ENCODE data around the gene ARHGAP1. TPM values are rescaled to one million over a fixed set of nuclear protein-coding genes. Genes with fewer than 3 reads are reported as not detected.
"Not testable (repeated sequence)": the region's sequence is repeated elsewhere in the genome, so short reads cannot be mapped to it uniquely, and the experiment has no call there.

The ARHGAP1 gene
- total RNA-seq, 1 donor from 2014 or later: 68.4 TPM

- peak; percentile 30 for DNase-seq (ENCODE audit: missing footprints)
Observed at GRCh38 chr11:46678741-46679130, 21.7 kb downstream of the ARHGAP1 start.

GRCh38 chr11:46677991-46678740, 22.3 kb downstream of the ARHGAP1 start:
- DNase-seq (ENCODE audit: missing footprints): peak; percentile 28
- ATAC-seq: no peak
- intact Hi-C loops (cut with DNase I): no loop called here

More at GRCh38 chr11:46678741-46679130, 21.7 kb downstream of the ARHGAP1 start:
- intact Hi-C loops (cut with DNase I): no loop called here
- no peak for ATAC-seq

- ATAC-seq (no peak), DNase-seq (ENCODE audit: missing footprints) (peak; percentile 72)
- intact Hi-C loops (cut with DNase I): no loop called here
Observed at GRCh38 chr11:46677169-46677568, 23.2 kb downstream of the ARHGAP1 start.

- no peak for ATAC-seq
- peak; percentile 86 for DNase-seq (ENCODE audit: missing footprints)
- intact Hi-C loops (cut with DNase I): no loop called here
Observed at GRCh38 chr11:46676436-46677158, 23.8 kb downstream of the ARHGAP1 start.

- ATAC-seq: no peak
Observed at GRCh38 chr11:46675949-46676348, 24.5 kb downstream of the ARHGAP1 start.

GRCh38 chr11:46675288-46675851, 25.0 kb downstream of the ARHGAP1 start:
- peak; percentile 81 for DNase-seq (ENCODE audit: missing footprints)
- intact Hi-C loops (cut with DNase I): no loop called here
- ATAC-seq: peak; percentile 74

More at GRCh38 chr11:46675949-46676348, 24.5 kb downstream of the ARHGAP1 start:
- intact Hi-C loops (cut with DNase I): no loop called here
- no peak for DNase-seq (ENCODE audit: missing footprints)

GRCh38 chr11:46674463-46675287, 25.7 kb downstream of the ARHGAP1 start:
- ATAC-seq (peak; percentile 41), DNase-seq (ENCODE audit: missing footprints) (peak; percentile 77)
- intact Hi-C loops (cut with DNase I): no loop called here

GRCh38 chr11:46673713-46674462, 26.5 kb downstream of the ARHGAP1 start:
- DNase-seq (ENCODE audit: missing footprints): no peak
- intact Hi-C loops (cut with DNase I): no loop called here
- no peak for ATAC-seq

- no peak for ATAC-seq
- intact Hi-C loops (cut with DNase I): no loop called here
- DNase-seq (ENCODE audit: missing footprints): no peak
Observed at GRCh38 chr11:46672381-46672839, 28.0 kb downstream of the ARHGAP1 start.

- intact Hi-C loops (cut with DNase I): no loop called here
- ATAC-seq (no peak), DNase-seq (ENCODE audit: missing footprints) (no peak)
Observed at GRCh38 chr11:46671958-46672315, 28.5 kb downstream of the ARHGAP1 start.

GRCh38 chr11:46670521-46670920, 29.9 kb downstream of the ARHGAP1 start:
- DNase-seq (ENCODE audit: missing footprints); ATAC-seq; intact Hi-C loops (cut with DNase I): not testable (repeated sequence)

GRCh38 chr11:46669711-46670139, 30.7 kb downstream of the ARHGAP1 start:
- intact Hi-C loops (cut with DNase I): no loop called here
- ATAC-seq: no peak
- no peak for DNase-seq (ENCODE audit: missing footprints)

- intact Hi-C loops (cut with DNase I): no loop called here
- DNase-seq (ENCODE audit: missing footprints) (no peak), ATAC-seq (no peak)
Observed at GRCh38 chr11:46668480-46669085, 31.8 kb downstream of the ARHGAP1 start.

- intact Hi-C loops (cut with DNase I): no loop called here
- DNase-seq (ENCODE audit: missing footprints) (no peak), ATAC-seq (peak; percentile 63)
Observed at GRCh38 chr11:46667043-46667481, 33.4 kb downstream of the ARHGAP1 start.

GRCh38 chr11:46666516-46666915, 33.9 kb downstream of the ARHGAP1 start:
- peak; percentile 76 for ATAC-seq
- DNase-seq (ENCODE audit: missing footprints): no peak
- intact Hi-C loops (cut with DNase I): no loop called here

GRCh38 chr11:46665356-46665755, 35.1 kb downstream of the ARHGAP1 start:
- DNase-seq (ENCODE audit: missing footprints): no peak

GRCh38 chr11:46664612-46665011, 35.8 kb downstream of the ARHGAP1 start:
- intact Hi-C loops (cut with DNase I): no loop called here
- ATAC-seq (no peak), DNase-seq (ENCODE audit: missing footprints) (peak; percentile 28)

More at GRCh38 chr11:46665356-46665755, 35.1 kb downstream of the ARHGAP1 start:
- intact Hi-C loops (cut with DNase I): no loop called here
- no peak for ATAC-seq

Data from Right ventricle myocardium inferior (tissue), 1 donor.